HG02571 (cell line): ENCODE measurements around the gene GATD1.
A peak's percentile ranks its signal among the peaks of the same experiment; 100 is the strongest.
"Not testable (repeated sequence)": the region's sequence is repeated elsewhere in the genome, so short reads cannot be mapped to it uniquely, and the experiment has no call there.

Experiments
- ATAC-seq: cut with Tn5 transposase; IDR thresholded peaks from one replicate; pipeline ENCODE4 v1.9.1; 2021; ENCODE audit warnings: mild to moderate bottlenecking, moderate library complexity; ENCODE audit not compliant: unreplicated experiment

Gene GATD1

GRCh38 chr11:765025-765801 is 12.1 kb downstream of the GATD1 start:
- ATAC-seq = no peak

GRCh38 chr11:764322-765024 is 12.8 kb downstream of the GATD1 start:
- ATAC-seq = no peak

GRCh38 chr11:763549-764321 is 13.6 kb downstream of the GATD1 start:
- ATAC-seq = no peak

- no peak for ATAC-seq
Measured at GRCh38 chr11:763073-763463, 14.2 kb downstream of the GATD1 start.

GRCh38 chr11:762421-763072 is 14.7 kb downstream of the GATD1 start:
- no peak for ATAC-seq

- no peak for ATAC-seq
Measured at GRCh38 chr11:761526-762108, 15.7 kb downstream of the GATD1 start.

GRCh38 chr11:760236-760635 is 17.1 kb downstream of the GATD1 start:
- no peak for ATAC-seq

- ATAC-seq = no peak
Measured at GRCh38 chr11:749731-750130, 27.6 kb downstream of the GATD1 start.

GRCh38 chr11:748007-748359 is 29.3 kb downstream of the GATD1 start:
- no peak for ATAC-seq

GRCh38 chr11:747158-748006 is 29.9 kb downstream of the GATD1 start, which contains the start of gene TALDO1:
TSS of gene TALDO1 (plus strand) at chr11:747464. CDS start at chr11:747482, 18 bp downstream.
- ATAC-seq = peak; percentile 87

- peak; percentile 19 for ATAC-seq
Measured at GRCh38 chr11:746289-747157, 30.8 kb downstream of the GATD1 start.

GRCh38 chr11:745428-745827 is 31.9 kb downstream of the GATD1 start:
- no peak for ATAC-seq

- ATAC-seq = no peak
Measured at GRCh38 chr11:742571-743201, 34.6 kb downstream of the GATD1 start.

- no peak for ATAC-seq
Measured at GRCh38 chr11:742156-742546, 35.1 kb downstream of the GATD1 start.

GRCh38 chr11:737899-738298 is 39.4 kb downstream of the GATD1 start:
- ATAC-seq = not testable (repeated sequence)

GRCh38 chr11:737366-737765 is 39.9 kb downstream of the GATD1 start:
- ATAC-seq = no peak

GRCh38 chr11:734541-734940 is 42.7 kb downstream of the GATD1 start:
- ATAC-seq = not testable (repeated sequence)

GRCh38 chr11:733072-733471 is 44.2 kb downstream of the GATD1 start:
- ATAC-seq = no peak
